MM.1S (cell line): ENCODE measurements around the gene STK4.

Source experiments
- DNase-seq: peaks from one replicate; pipeline ENCODE4 v3.0.0-alpha.2; 2015
- H2AFZ ChIP-seq: fragments of 300-600 bp; sonication (generic); 2 replicates; pipeline ENCODE4 v1.6.0; 2016; ENCODE audit warnings: antibody characterized with exemption, low read length
- H3F3A ChIP-seq: fragments of 300-600 bp; sonication (generic); 2 replicates; pipeline ENCODE4 v1.6.1; 2016; ENCODE audit warnings: mild to moderate bottlenecking, antibody characterized with exemption, low read length, moderate library complexity, mixed read lengths; ENCODE audit not compliant: insufficient read depth
- H3K27ac ChIP-seq: fragments of 300-600 bp; sonication (generic); 2 replicates; pipeline ENCODE4 v1.5.1; 2016; ENCODE audit warnings: mild to moderate bottlenecking, low read length
- H3K27me3 ChIP-seq: fragments of 300-600 bp; sonication (generic); replicated peaks from 2 replicates; pipeline ENCODE4 v1.6.0; 2016; ENCODE audit warnings: low read length; ENCODE audit not compliant: insufficient read depth
- H3K36me3 ChIP-seq: fragments of 300-600 bp; sonication (generic); replicated peaks from 2 replicates; pipeline ENCODE4 v1.6.1; 2016; ENCODE audit warnings: mild to moderate bottlenecking, low read length, mixed read lengths; ENCODE audit not compliant: insufficient read depth
- H3K4me1 ChIP-seq: fragments of 300-600 bp; sonication (generic); 2 replicates; pipeline ENCODE4 v1.6.1; 2016; ENCODE audit warnings: low read length, mixed read lengths
- H3K4me2 ChIP-seq: fragments of 300-600 bp; sonication (generic); 2 replicates; pipeline ENCODE4 v1.6.0; 2016; ENCODE audit warnings: low read depth, low read length
- H3K4me3 ChIP-seq: fragments of 300-600 bp; sonication (generic); 2 replicates; pipeline ENCODE4 v1.5.1; 2016; ENCODE audit warnings: low read length, mixed read lengths
- H3K79me2 ChIP-seq: fragments of 300-600 bp; sonication (generic); 2 replicates; pipeline ENCODE4 v1.6.1; 2016; ENCODE audit warnings: mixed run types, low read length, mixed read lengths
- H3K9ac ChIP-seq: fragments of 300-600 bp; sonication (generic); 2 replicates; pipeline ENCODE4 v1.6.1; 2016; ENCODE audit warnings: low read length, mixed read lengths
- H3K9me2 ChIP-seq: fragments of 300-600 bp; sonication (generic); replicated peaks from 2 replicates; pipeline ENCODE4 v1.6.1; 2016; ENCODE audit warnings: mild to moderate bottlenecking, low read length, mixed read lengths; ENCODE audit not compliant: insufficient read depth
- H3K9me3 ChIP-seq: fragments of 300-600 bp; sonication (generic); replicated peaks from 2 replicates; pipeline ENCODE4 v1.6.1; 2016; ENCODE audit warnings: mild to moderate bottlenecking, low read length, mixed read lengths; ENCODE audit not compliant: insufficient read depth
- H4K20me1 ChIP-seq: fragments of 300-600 bp; sonication (generic); 2 replicates; pipeline ENCODE4 v1.6.1; 2016; ENCODE audit warnings: mild to moderate bottlenecking, low read length, moderate library complexity, mixed read lengths; ENCODE audit not compliant: insufficient read depth
- EZH2 ChIP-seq: fragments of 300-600 bp; sonication (generic); optimal IDR thresholded peaks from 2 replicates; pipeline ENCODE3; 2017; ENCODE audit warnings: low read depth, mild to moderate bottlenecking, antibody characterized with exemption, low read length, mixed read lengths
- EZH2phosphoT487 ChIP-seq: fragments of 300-600 bp; sonication (generic); IDR thresholded peaks from 2 replicates; pipeline ENCODE4 v1.6.1; 2018; ENCODE audit warnings: antibody characterized with exemption, low read length
- TF ChIP-seq, protein P1 (sequence below): fragments of 300-600 bp; sonication (generic); IDR thresholded peaks from 2 replicates; pipeline ENCODE4 v1.5.1; 2016; ENCODE audit warnings: antibody characterized with exemption, low read length, mixed read lengths

STK4 gene

GRCh38 chr20:45121388-45121787 lies 155.1 kb downstream of the STK4 start:
- H3K4me3 ChIP-seq: no peak overlapping the region
- no peaks in the 10 kb centered on the region for H3K79me2 ChIP-seq
- H3K4me1 ChIP-seq: no peaks in the 10 kb centered on the region
- no peaks in the 10 kb centered on the region for H3K9me3 ChIP-seq
- TF ChIP-seq EZH2: no peak
- TF ChIP-seq EZH2phosphoT487: no peak
- TF ChIP-seq, protein P1, sequence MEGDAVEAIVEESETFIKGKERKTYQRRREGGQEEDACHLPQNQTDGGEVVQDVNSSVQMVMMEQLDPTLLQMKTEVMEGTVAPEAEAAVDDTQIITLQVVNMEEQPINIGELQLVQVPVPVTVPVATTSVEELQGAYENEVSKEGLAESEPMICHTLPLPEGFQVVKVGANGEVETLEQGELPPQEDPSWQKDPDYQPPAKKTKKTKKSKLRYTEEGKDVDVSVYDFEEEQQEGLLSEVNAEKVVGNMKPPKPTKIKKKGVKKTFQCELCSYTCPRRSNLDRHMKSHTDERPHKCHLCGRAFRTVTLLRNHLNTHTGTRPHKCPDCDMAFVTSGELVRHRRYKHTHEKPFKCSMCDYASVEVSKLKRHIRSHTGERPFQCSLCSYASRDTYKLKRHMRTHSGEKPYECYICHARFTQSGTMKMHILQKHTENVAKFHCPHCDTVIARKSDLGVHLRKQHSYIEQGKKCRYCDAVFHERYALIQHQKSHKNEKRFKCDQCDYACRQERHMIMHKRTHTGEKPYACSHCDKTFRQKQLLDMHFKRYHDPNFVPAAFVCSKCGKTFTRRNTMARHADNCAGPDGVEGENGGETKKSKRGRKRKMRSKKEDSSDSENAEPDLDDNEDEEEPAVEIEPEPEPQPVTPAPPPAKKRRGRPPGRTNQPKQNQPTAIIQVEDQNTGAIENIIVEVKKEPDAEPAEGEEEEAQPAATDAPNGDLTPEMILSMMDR: no peak
- H3K4me2 ChIP-seq: no peak overlapping the region
- H4K20me1 ChIP-seq: no peaks in the 10 kb centered on the region
- no peaks in the 10 kb centered on the region for H3K9me2 ChIP-seq
- no peak overlapping the region for H3K27ac ChIP-seq
- no peaks in the 10 kb centered on the region for H3K36me3 ChIP-seq
- H3K9ac ChIP-seq: no peak overlapping the region
- H3F3A ChIP-seq: no peaks in the 10 kb centered on the region
- DNase-seq: no peak
- H3K27me3 ChIP-seq: no peaks in the 10 kb centered on the region; the same call in 1 of the 2 replicates
- H2AFZ ChIP-seq: no peak overlapping the region

GRCh38 chr20:45124365-45124764 lies 158.1 kb downstream of the STK4 start, which contains the start of gene WFDC12:
Gene WFDC12, minus strand, starts transcription at chr20:45124465. Its CDS starts 18 bp downstream, at chr20:45124447.
- Histone ChIP-seq H3F3A (no peaks in the 10 kb centered on the region), H3K4me1 (no peaks in the 10 kb centered on the region), H3K4me2 (no peak within 1 kb of the TSS), H3K27ac (no peak within 1 kb of the TSS), H3K79me2 (no peaks in the 10 kb centered on the region), H2AFZ (no peak within 1 kb of the TSS), H3K27me3 (no peaks in the 10 kb centered on the region), H3K9me2 (no peaks in the 10 kb centered on the region), H3K9ac (no peak within 1 kb of the TSS), H3K4me3 (no peak within 1 kb of the TSS), H3K9me3 (no peaks in the 10 kb centered on the region), H3K36me3 (no peaks in the 10 kb centered on the region), H4K20me1 (no peaks in the 10 kb centered on the region)
- no peak for DNase-seq
- TF ChIP-seq EZH2: no peak
- TF ChIP-seq, protein P1: no peak
- no peak for TF ChIP-seq EZH2phosphoT487

DNA sequence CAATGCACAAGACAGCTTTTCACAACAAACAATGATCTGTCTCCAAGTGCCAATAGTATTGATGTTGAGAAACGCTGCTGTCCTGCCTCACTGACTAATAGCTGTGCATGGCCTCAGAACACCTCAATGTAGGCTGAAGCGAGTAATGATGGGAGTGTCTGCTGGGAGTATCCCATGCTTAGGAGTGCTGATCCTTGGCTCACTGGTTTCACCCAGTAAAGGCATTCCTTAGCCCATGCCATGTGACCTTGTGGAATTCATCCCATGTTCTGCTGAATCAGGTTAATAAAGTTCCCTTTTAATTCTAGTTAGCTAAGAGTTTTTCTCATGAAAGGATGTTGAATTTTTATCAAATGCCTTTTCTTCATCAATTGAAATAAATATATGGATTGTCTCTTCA lies 161.8 kb downstream of the STK4 start:
- H3K4me1 ChIP-seq: no peaks in the 10 kb centered on the region
- H3K9me2 ChIP-seq: no peaks in the 10 kb centered on the region
- no peak overlapping the region for H3K27ac ChIP-seq
- no peak for DNase-seq
- H4K20me1 ChIP-seq: no peaks in the 10 kb centered on the region
- no peak overlapping the region for H2AFZ ChIP-seq
- no peak overlapping the region for H3K4me3 ChIP-seq
- H3K36me3 ChIP-seq: no peaks in the 10 kb centered on the region
- no peaks in the 10 kb centered on the region for H3K27me3 ChIP-seq
- H3K79me2 ChIP-seq: no peaks in the 10 kb centered on the region
- TF ChIP-seq, protein P1: no peak
- TF ChIP-seq EZH2phosphoT487 (no peak), EZH2 (no peak)
- no peak overlapping the region for H3K9ac ChIP-seq
- H3K9me3 ChIP-seq: no peaks in the 10 kb centered on the region
- H3K4me2 ChIP-seq: no peak overlapping the region
- H3F3A ChIP-seq: no peaks in the 10 kb centered on the region
